Head of caudate nucleus (tissue), 42 donors: ENCODE data around the gene PIK3C2G.

ENCODE experiments used
- DNase-seq, 42 donors: peaks; one replicate each; pipeline versions ENCODE4 v3.0.0 to v3.0.0-alpha.2; 2020 to 2021; ENCODE audit warnings: mixed read lengths in 7 of 42
- intact Hi-C: fragments of 100-400 bp; cut with DNase I; formaldehyde crosslinking; loops from one replicate; pipeline ENCODE4 v1.15.0; 2022

The PIK3C2G gene

GRCh38 chr12:18443768-18444437 lies 182.6 kb downstream of the PIK3C2G start:
- peak in 1 of 42 donors; percentile 4 for DNase-seq
- intact Hi-C loops = no loop called here

DNA sequence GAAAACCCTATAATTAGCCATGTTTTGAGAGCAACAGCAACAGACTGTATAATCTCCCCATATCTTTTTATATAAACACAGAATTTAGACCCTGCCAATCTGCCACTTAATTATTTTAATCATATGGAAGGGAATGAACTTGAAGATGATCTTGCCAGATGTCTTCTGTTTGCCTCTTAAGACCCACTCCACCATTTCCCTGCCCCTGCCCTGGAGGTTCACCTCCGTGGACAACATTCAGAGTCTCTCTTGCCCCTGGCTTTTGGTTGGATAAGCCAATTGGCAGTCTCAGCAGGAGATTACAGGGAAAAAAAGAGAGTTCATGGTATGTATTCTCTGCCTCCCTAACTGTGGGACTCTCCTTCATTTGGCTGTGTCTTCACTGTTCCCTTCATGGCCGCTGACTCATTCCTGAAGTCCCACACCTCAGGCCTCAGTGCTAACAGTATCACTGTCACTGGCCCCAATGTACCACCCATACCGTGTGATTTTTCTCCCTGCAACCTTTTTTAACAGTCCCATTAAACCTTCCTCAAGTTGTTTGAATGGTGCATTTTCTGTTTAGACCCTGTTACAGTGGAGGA lies 184.8 kb downstream of the PIK3C2G start:
- DNase-seq = no peak
- intact Hi-C loops = no loop called here

GRCh38 chr12:18454330-18454729 lies 193.0 kb downstream of the PIK3C2G start:
- DNase-seq = no peak
- intact Hi-C loops = no loop called here

- intact Hi-C loops = no loop called here
- DNase-seq = no peak
Observed at GRCh38 chr12:18456344-18456743, 195.0 kb downstream of the PIK3C2G start.

- intact Hi-C loops = no loop called here
- DNase-seq = no peak
Observed at GRCh38 chr12:18457362-18457761, 196.0 kb downstream of the PIK3C2G start.

DNA sequence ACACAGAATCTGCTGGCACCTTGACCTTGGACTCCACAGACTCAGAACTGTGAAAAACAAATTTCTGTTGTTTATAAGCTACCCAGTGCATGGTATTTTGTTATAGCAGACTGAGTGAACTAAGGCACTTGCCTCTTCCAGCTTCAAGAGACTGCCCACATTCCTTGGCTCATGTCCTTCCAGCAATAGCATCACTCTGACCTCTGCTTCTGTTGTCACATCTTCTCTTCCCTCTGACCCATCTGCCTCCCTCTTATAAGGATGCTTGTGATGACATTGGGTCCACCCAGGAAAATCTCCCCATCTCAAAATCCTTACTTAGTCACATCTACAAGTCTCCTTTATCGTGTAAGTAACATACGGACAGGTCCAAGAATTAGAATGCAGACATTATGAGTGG lies 200.4 kb downstream of the PIK3C2G start:
- DNase-seq = no peak

GRCh38 chr12:18462442-18462841 lies 201.1 kb downstream of the PIK3C2G start:
- DNase-seq = peak in 1 of 42 donors; percentile 11
- intact Hi-C loops = no loop called here

More for the DNA sequence above, 200.4 kb downstream of the PIK3C2G start:
- intact Hi-C loops = no loop called here

- no peak for DNase-seq
- intact Hi-C loops = no loop called here
Observed at GRCh38 chr12:18467620-18468245, 206.4 kb downstream of the PIK3C2G start.

DNA sequence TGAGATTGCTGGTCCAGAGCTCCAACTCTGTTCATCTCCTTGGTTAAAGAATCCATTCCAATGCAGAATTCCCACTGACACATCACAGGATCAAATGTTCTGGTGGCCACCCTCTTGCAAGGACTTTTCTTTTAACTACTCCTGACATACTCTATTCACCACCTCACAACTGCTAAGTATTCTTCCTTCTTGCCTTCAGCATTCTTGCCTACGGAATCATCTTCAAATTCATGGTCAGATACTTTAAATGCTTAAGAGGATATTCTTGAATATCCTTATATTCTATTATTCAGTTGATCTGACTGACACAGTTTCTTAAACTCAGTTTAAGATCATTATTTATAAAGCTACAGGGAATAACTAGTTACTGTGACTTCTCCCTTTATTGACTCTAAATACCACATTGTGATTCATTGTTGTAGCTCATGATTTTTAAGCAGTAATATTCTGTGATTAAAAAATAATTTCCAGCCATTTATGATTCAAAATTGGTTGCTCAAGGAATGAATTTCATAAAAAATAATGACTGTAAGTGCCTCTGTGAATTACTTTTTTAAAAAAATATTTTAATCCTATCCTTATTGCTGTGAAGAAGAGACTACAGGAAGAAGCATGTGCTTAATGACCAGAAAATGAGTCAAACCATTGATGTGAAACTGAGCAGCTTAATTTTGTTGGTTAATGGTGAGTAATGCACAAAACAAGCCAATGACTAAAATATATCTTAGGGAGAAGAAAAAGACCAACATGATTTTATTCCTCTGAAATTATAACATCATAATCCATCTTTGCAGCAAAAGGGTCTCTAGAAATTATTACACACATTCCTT lies 207.1 kb downstream of the PIK3C2G start:
- DNase-seq = no peak
- intact Hi-C loops = no loop called here

DNA sequence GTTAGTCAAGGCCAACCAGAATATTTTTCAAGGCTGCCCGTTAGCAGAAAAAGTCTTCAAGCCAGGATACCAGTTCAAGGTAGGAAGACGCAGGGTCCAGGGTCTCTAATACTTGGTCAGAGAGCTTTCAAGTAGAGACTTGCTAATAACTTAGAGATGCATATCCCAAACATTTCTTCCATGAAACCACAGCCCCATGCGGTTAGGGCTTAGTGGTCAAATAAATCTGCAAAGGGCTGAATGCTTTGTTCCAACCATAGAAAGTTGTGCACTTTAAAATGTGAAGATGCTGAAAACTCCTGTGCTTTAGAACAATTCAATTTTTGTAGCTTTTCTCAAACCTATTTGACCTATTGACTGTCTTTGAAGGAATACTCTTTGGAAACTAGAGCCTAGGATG lies 208.9 kb downstream of the PIK3C2G start:
- intact Hi-C loops = no loop called here
- DNase-seq = no peak

DNA sequence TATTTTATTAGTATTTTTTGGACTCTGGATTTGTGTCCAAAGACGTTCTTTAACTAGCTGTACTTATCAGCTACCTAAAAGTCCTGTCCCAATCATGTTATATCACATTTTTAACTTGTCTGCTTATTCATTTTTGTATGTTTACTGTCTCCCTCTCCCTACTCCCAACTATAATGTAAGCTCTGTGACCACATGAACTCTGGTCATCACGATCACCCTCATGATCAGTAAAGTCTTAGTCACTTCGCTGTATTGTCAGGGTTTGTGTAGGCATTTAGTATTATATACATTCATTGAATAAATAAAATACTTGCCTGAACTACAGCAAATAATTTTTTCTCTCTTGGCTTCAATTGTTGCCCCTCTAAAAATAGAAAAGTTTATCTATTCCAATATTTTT lies 211.0 kb downstream of the PIK3C2G start:
- DNase-seq = no peak
- intact Hi-C loops = no loop called here

DNA sequence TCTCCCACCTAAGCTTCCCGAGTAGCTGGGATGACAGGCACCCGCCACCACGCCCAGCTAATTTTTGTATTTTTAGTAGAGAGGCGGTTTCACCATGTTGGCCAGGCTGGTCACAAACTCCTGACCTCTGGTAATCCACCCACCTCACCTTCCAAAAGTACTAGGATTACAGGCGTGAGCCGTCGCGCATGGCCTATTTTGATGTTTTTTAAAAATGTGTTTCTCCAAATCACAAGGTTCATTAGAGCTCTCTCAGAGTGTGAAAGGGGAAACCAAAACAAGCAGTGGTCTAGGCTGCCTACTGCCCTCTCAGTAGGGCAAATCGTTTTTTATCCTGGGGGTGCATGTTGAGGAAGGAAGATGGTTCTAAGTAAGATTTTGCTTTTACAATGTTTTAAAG lies 211.5 kb downstream of the PIK3C2G start:
- intact Hi-C loops = no loop called here
- DNase-seq = no peak

- no peak for DNase-seq
Observed at GRCh38 chr12:18476861-18477260, 215.5 kb downstream of the PIK3C2G start.

DNA sequence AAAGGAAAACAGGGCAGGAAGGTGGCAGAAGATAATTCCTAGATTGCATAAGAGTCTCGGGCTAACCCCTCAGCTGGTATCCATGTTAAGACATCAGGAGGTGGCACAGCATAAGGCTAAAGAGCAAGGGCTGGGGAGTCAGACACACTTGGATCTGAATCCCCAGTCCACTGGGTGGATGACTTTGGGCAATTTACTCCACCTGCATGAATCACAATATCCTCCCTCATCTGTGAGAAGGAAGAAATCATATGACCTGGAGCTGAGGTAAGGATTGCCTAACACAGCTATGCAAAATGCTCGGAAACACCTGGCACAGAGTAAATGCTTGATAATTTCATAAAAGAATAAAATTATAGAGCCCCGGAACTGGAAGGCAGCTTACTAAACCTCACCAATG lies 217.9 kb downstream of the PIK3C2G start:
- no peak for DNase-seq
- intact Hi-C loops = no loop called here

More at GRCh38 chr12:18476861-18477260, 215.5 kb downstream of the PIK3C2G start:
- intact Hi-C loops = no loop called here

DNA sequence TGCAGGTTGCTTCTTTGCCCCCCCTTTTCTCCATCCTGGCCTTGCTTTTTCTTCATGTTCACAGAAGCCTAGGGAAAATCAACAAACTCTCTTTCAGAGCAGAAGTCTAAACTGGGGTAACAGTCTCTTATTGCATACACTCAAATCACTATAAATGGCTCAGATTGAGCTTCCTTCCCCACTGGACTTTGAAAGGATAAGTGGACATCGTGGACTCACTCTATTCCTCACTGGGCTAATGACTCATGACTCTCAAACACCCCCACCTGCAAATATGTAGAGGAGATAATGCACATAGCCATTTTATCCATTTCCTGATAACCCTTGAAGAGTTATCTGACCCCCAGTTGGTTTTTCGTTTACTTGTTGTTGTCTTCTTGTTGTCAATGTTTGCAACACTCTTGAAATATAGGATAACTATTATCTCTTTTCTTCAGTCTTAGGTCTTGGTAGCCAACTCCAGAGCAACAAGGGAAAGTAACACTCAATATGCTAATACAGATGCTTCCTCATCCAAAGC lies 221.3 kb downstream of the PIK3C2G start:
- DNase-seq = no peak
- intact Hi-C loops = no loop called here

DNA sequence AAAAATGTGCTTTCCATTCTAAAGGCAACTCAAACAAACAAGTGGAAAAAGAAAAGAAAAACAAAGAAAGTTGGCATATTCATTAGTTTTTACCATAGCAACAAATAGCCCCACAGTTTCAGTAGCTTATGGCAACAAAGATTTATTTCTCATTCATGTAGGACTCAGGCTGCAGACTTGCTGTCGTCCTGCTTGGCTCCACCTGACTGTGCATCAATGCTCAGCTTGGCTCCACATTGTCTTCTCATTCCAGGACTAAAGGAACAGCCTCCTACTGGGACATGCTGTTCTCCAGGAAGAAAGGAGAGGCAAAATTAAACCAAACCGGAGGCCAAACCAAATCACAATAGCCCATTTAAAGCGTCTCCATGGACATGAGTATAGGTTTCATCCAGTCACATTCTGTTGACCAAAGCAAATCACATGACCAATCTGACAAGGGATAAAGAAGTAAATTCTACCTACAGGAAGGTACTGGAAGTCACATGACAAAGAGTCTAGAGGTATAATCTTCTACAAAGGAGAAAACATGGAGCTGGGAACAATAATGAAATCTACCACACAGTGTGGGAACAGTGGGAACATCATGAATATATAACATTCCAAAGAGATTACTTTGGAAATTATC lies 222.5 kb downstream of the PIK3C2G start:
- intact Hi-C loops = no loop called here
- DNase-seq = peak in 23 of 42 donors; percentile 4 to 71 (median 29)

DNA sequence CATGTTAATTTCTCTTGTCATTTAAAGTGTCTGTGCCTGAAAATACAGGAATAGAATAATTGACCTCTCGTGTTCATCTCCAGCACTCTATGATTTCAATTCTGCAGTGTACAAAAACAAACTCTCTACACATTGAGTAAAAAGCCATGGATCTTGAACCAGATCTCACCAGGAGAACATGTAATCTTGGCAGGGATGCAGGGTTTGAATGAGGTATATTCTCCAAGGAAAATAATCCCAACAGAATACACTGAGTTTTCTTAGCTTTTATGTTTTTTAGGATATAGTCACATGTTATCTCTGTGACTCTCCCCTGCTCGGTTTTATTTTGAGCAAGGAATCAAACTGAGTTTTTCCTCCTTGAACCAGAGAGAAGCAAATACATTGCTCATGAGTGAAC lies 224.7 kb downstream of the PIK3C2G start:
- intact Hi-C loops = no loop called here
- DNase-seq = no peak

DNA sequence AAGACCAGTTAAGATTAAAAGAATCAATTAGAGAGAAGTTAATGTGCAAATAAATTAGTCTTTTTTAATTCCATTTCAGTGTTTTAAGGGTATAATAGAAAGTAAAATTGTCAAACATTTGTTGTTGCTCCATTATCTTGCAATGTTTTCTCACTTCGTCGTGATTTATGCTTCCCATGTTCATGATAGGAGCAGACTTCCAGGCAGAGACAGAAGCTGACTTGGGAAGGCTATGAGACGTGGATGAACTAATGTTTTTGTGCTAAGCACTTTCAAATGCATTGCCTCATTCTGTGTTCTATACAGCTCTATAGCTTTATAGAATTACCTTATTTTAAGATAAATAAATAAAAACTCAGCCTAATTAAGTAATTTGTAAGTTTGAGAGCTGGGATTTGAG lies 226.2 kb downstream of the PIK3C2G start:
- intact Hi-C loops = no loop called here
- DNase-seq = no peak

- DNase-seq = no peak
- intact Hi-C loops = no loop called here
Observed at GRCh38 chr12:18492372-18493025, 231.2 kb downstream of the PIK3C2G start.
